ENCODE measurements around the gene IQSEC1.

The IQSEC1 gene

GRCh38 chr3:13025778-13026518, 47.3 kb downstream of the IQSEC1 start:
- DNase-seq, result no peak

DNA sequence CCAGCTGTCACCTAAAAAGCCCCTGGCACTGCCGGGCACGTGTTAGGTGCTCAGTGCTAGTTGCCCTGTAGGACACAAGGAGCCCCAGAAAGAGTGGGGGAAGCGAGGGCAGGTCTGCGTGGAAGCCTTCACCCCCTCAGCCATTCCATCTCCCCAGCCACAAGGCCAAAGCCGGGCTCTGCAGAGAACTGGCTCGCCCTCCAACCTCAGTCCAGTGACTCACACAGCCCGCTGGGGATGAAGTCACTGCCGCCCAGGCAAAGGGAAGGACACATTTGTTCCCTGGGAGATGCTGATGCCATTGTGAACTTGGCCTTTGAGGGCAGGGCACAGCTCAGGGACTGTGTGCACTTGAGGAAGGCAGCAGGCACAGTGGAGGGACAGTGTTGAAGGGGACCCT, 48.1 kb downstream of the IQSEC1 start:
- peak; percentile 50 for DNase-seq

GRCh38 chr3:13024765-13025065, 48.5 kb downstream of the IQSEC1 start:
- DNase-seq, result no peak

GRCh38 chr3:13023971-13024764, 49.1 kb downstream of the IQSEC1 start:
- DNase-seq, result no peak

DNA sequence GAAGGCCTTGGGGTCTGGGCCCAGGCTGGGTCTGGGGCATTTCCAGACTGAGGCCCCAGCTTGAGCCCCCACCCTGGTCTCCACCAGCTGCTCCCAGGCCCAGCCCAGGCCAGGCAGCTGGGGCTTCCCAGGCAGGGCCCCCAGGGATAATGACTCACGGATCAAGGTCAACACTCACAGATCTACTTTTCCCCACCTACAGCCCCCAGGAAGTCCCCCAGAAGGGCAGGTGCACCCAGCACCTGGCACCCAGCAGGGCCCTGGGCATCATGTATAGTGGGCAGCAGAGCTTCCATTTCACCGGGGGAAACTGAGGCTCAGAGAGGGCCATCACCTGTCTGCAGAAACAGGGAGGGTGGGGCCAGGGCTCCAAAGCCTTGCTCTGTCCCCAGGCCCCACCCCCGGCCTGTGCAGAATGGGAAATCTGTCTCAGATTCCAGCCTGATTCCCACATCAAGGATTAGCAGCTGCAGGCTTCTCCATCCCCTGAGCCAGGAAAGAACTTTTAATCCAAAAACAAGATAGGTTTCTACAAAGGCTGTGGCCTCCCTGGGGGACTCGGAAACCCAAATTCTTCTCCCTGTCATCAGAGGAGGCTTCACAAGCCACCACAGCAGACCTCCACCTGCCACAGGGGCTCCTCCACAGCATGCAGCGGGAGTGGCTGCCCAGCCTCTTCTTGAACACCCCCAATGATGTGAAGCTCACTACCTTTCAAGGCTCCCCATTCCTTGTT, 49.8 kb downstream of the IQSEC1 start:
- DNase-seq, result no peak

GRCh38 chr3:13022348-13023234, 50.6 kb downstream of the IQSEC1 start:
- DNase-seq, result peak; percentile 30

DNA sequence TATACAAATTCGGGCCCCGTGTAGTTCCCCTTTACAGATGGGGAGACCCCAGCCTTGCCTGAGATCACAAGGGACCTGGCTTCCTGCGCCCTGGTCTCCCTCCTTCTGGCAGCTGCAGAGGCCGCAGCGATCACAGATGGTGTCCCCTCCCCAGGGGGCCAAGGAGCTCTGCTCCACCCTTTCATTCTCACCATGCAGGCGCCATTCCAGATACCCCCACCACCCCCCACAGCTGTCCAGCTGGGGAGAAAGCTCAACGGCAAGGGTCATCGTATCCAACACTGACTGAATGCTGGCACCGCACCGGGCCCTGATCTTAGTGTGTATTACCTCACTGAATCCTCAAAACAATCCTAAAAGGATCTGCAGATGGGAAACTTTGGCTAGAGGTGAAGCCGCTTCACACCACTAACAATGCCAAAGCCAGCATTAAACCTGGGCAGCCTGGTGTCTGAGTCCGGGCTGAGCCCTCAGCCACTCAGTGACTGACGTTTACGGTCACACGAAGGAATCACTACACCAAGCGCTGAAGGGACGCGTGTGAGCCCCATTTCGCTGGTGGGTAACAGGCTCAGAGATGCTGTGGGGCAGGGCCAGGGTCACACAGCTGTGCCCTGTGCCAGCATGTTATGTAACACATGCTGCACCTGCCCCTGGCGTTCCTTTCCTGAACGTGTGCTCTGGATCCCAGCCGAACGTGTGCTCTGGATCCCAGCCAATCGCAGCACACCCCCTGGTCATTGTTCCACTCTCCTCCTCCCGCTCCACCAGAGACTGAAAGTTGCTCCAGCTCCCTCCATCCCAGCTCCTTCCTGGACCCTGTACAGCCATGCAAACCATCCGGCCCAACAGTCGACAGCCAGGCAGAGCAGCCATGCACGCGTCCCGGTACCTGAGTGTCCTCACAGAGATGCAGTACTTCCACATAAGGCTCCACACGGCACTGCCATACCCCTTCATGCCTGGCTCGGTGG, 51.8 kb downstream of the IQSEC1 start:
- no peak for DNase-seq

DNA sequence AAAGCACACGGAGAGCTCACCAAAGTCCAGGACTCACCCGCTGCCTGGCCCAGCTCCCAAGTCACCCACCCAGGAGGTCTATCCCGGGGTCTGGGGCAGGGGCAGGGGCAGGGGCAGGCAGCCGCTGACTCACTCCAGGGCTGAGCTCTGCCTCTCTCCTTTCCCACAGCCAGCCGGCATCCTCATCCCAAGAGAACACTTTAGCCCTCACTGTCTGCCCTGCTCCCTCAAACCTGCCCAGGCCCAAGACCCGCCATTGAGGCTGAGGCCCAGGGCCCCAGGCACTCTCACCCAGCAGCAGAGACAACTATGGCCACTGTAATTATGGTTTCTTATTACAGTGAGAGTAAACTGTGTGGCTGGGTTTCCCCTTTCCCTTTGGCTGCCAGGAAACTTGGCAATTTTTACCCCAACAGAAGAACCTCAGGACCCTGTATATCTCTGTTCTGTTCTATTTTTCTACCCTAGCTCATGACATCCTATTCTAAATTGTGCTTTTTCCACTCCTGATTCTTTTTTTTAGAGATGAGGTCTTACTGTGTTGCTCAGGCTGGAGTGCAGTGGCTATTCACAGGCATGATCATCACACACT, 53.0 kb downstream of the IQSEC1 start:
- no peak for DNase-seq

DNA sequence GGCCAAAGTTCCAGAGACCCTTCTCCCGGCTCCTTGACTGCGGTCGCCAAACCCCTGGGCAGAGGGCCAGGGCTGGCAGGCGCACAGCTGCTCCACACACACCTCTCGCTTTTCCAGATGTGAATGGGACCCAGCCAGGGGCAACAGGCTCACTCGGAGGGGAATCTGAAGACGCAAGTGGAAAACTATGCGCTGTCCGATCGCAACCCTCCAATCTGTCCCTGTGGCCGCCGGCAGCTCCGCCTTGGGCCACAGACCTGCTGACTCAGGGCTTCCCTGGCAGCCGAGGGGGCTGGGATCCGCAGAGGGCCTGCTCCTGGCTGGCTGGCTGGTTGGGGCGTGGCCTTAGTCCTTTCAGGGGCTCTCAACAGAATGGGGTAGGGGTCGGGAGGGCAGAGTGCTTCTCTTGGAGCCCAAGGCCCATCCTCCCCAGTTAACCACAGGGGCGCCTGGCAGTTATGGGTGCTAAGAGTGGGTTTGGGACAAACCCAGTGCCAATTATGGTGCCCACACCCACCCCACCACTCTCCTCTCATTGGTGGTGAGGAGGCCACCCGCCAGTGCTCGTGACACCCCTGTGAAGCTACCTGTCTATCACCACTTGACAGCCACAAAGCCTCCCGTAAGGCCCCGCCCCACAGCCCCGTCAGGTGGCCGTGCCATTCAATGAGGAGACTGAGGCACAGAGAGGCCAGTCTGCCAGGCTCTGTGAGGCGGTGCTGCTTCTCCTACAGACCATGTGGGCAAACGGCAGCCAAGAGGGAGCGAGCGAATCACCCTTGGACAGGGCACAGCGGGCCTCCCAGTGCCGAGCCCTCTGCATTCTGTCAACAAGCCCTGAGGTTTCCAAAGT, 53.8 kb downstream of the IQSEC1 start:
- peak; percentile 18 for DNase-seq

DNA sequence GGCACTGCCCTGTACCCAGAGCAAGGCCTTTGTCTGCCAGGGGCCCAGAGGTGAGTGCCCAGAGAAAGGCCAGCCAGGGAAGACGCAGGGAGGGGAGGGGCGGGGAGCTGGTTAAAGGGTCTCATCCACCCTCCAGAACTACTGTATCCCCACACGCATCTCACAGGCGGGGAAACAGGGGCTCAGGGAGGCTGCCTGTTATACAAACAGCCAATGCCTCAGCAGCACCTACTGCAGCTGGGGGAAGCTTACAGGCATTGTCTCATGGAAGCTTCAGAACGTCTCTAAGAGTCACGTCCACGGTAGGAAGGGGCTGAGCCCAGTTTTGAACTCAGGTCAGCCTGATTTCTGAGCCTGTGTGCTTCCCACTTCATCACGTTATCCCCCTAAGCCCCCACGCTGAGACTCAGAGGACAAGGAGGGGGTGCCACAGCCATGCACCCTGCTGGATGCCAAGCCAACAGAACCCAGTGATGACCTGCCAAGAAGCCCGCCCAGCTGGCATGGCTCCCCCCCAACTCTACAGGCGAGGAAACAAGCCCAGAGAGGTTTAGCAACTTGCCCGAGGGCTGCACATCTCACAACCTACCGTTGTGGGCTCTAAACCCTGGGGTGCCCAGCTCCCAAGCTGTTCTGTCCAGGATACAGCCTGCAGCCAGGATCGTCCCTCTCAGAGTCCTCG, 54.5 kb downstream of the IQSEC1 start:
- DNase-seq, result no peak

DNA sequence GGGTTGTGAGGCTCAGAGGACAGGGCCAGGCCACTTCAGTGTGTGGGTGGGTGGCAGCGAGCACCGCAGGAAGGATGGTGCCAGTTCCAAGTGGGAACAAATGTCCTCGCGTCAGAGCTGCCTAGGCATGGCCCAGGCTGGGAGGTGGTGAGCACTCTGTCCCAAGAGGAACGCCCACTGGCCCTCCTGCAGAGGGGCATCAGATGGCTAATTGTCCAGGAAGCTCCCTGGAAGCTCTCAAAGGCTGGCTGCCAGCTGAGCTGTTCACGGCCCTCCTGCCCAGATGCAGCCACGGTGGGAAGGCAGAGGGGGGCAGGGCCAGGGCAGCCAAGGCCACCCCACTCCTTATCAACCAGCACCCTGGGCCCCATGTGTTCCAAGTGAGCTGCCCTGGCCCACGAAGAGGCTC, 55.2 kb downstream of the IQSEC1 start:
- DNase-seq, result no peak

- DNase-seq, result no peak
Measured at GRCh38 chr3:13017361-13018042, 55.7 kb downstream of the IQSEC1 start.

- DNase-seq, result no peak
Measured at GRCh38 chr3:13016721-13017255, 56.4 kb downstream of the IQSEC1 start.

DNA sequence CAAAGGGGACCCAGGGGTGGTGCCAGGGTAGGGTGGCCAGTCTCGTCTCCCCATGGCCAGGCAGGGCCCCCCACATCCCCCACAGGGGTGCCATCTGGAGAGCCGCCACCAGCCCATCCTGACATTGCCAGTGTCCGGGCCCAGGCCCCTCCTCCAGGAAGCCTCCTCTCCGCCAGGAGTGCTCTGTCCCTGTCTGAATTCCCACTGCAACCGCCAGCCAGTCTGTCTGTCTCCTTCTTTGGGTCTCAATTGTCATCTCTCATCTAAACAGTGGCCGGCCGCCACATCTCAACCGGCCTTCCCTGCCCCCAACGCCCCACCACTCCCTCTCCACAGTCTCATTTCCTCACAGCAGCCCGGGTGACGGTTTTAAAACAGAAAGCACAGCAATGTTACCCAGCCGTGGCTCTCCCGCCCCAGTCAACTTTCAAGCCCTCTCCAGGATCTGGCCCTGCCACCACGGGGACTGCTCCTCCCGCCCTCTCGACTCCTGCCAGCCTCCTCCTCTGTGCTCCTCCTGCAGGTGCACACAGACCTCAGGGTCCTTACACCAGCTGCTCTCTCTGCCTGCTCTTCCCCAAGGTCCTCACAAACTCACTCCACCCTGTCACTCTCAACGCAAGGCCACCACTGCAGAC, 57.0 kb downstream of the IQSEC1 start:
- no peak for DNase-seq

- DNase-seq, result no peak
Measured at GRCh38 chr3:13015286-13016082, 57.7 kb downstream of the IQSEC1 start.

DNA sequence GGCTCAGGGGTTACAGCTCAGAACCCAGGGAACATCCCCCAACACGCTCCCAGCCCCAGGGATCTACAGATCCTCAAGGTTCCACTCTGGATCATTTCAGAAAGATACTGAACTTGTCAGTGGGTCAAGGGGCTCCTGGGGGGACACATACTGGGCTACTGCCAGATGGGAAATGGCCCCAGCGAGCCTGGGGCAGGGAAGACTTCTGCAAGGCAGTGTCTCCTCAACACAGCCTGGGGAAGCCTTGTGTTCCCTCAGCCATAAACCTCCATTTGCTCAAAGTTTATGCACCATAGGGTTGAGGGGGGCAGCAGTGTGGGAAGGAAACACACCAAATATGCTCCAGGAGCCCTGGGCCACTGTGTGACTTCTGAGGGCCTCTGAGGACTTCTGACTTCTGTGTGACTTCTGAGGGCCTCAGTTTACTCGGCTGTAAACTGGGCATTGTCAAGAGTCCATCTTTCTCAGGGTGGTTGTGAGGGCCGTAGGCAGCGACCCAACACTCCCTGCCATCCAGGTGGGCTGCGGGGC, 58.4 kb downstream of the IQSEC1 start:
- DNase-seq, result no peak

Data from amniotic stem cell (primary cell).